GM19467 (cell line): Measurements from ENCODE around the gene MADCAM1.

ENCODE experiments used
- ATAC-seq: cut with Tn5 transposase; IDR thresholded peaks from one replicate; pipeline ENCODE4 v1.9.1; 2021; ENCODE audit warnings: mild to moderate bottlenecking, moderate library complexity; ENCODE audit not compliant: unreplicated experiment

MADCAM1 gene

GRCh38 chr19:488505-489417, 7.5 kb upstream of the MADCAM1 start:
- peak; percentile 65 for ATAC-seq

GRCh38 chr19:489418-490196, 6.7 kb upstream of the MADCAM1 start:
- peak; percentile 2 for ATAC-seq

- ATAC-seq, result no peak
These were observed 5.0 kb upstream of the MADCAM1 start for GRCh38 chr19:491146-491741.

- ATAC-seq, result no peak
These were observed 4.2 kb upstream of the MADCAM1 start for GRCh38 chr19:492091-492531.

- no peak for ATAC-seq
These were observed 2.7 kb upstream of the MADCAM1 start for GRCh38 chr19:493391-494170.

GRCh38 chr19:494171-495080, 1.9 kb upstream of the MADCAM1 start:
- ATAC-seq, result no peak

- no peak for ATAC-seq
These were observed 1.2 kb upstream of the MADCAM1 start for GRCh38 chr19:495081-495401.

GRCh38 chr19:495402-496111, 729 bp upstream of the MADCAM1 start:
- no peak for ATAC-seq

- ATAC-seq, result no peak
These were observed 700 bp downstream of the MADCAM1 start for GRCh38 chr19:496986-497385.

GRCh38 chr19:497491-497868, 1.2 kb downstream of the MADCAM1 start:
- ATAC-seq, result no peak

GRCh38 chr19:497869-498510, 1.7 kb downstream of the MADCAM1 start:
- ATAC-seq, result no peak

GRCh38 chr19:498511-498891, 2.2 kb downstream of the MADCAM1 start:
- ATAC-seq, result no peak

- ATAC-seq, result no peak
These were observed 2.8 kb downstream of the MADCAM1 start for GRCh38 chr19:498977-499623.

GRCh38 chr19:501646-502045, 5.4 kb downstream of the MADCAM1 start:
- ATAC-seq, result no peak

GRCh38 chr19:504616-505015, 8.3 kb downstream of the MADCAM1 start:
- ATAC-seq, result no peak

- peak; percentile 61 for ATAC-seq
These were observed 10.4 kb downstream of the MADCAM1 start for GRCh38 chr19:506404-507285.
